Breast epithelium (tissue), 3 donors: ENCODE measurements around the gene TDRD1.

Experiments
- CTCF ChIP-seq, 3 donors: fragments of 450-650 bp; IDR thresholded peaks; one replicate each; pipeline ENCODE4 v1.5.1; 2016 to 2017; ENCODE audit warnings: antibody characterized with exemption in 3 of 3, mild to moderate bottlenecking in 3 of 3, moderate library complexity in 3 of 3
- POLR2A ChIP-seq: fragments of 450-650 bp; IDR thresholded peaks from one replicate; pipeline ENCODE4 v1.6.1; 2016; ENCODE audit warnings: antibody characterized with exemption, mild to moderate bottlenecking, moderate library complexity
- POLR2AphosphoS5 ChIP-seq, 3 donors: sonication (generic); formaldehyde crosslinking; IDR thresholded peaks; one replicate each; pipeline ENCODE4 v1.6.1; 2017; ENCODE audit warnings: antibody characterized with exemption in 3 of 3

- TF ChIP-seq POLR2A, result no peak
- no peak for TF ChIP-seq CTCF (IDR thresholded peaks at IDR 0.05)
- TF ChIP-seq POLR2AphosphoS5 (IDR thresholded peaks at IDR 0.05), result no peak
Measured at GRCh38 chr10:114208351-114208750, 29.2 kb downstream of the TDRD1 start.
